Choroid plexus epithelial cell (primary cell): ENCODE data around the gene TCF20.
A peak's percentile ranks its signal among the peaks of the same experiment; 100 is the strongest.

Source experiments
- DNase-seq: peaks from one replicate; pipeline ENCODE4 v3.0.0-alpha.2; 2010; ENCODE audit warnings: low read depth
- H3K4me3 ChIP-seq: 2 replicates; pipeline ENCODE4 v1.5.1; 2011; ENCODE audit warnings: low read depth, mild to moderate bottlenecking, control low read depth, low read length, moderate library complexity
- CTCF ChIP-seq: conservative IDR thresholded peaks from 2 replicates; pipeline ENCODE4 v1.5.1; 2011; ENCODE audit warnings: low read depth, mild to moderate bottlenecking, control low read depth, inconsistent platforms, low read length, moderate library complexity

Gene TCF20

DNA sequence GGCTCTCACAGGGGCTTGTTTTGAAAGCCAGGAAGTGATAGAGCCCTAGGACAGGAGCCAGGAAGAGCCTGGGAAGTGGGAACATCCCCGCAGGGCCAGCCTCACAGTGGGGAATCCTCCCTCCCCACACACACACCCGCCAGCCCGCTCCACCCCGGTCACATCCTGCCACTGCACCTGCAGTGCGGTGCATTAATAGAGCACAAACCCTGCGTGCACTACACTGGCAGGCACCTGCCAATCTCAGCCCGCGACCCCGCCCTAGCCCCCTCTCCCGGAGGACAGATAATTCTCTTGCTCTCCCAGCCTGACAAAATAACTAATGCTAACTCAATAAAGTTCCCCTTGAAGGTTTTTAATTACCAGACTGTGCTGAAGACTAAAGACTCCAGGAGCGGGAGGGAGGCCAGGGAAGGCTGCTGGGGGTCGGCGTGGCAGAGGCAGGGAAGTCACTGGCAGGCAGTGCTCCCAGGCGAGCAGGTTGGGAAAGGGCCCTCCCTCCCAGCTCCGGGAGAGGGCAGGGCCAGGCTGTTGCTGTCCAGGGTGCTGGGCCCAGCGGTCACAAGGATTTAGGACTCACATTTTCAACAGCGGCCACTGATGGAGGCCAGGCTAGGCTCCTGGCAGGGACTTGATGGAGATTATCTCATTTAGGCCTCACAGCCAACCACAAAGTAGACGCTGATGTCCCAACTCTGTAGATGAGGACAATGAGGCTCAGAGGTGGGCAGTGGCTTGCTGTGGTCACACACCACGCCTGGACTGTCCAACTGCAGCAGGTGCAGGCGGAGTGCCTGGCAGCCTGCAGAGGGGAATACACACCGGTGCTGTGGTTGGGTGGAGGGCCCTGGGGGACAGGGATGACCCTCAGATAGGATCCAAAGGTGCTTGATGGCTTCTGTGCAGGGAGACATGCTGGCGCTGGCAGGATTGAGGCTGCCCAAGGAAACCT lies 23.9 kb upstream of the TCF20 start:
- peak; percentile 17 for TF ChIP-seq CTCF

GRCh38 chr22:42292732-42293520 lies 22.5 kb upstream of the TCF20 start:
- no peak overlapping the region for H3K4me3 ChIP-seq
- DNase-seq = no peak
- TF ChIP-seq CTCF = no peak

More for the DNA sequence above, 23.9 kb upstream of the TCF20 start:
- no peak overlapping the region for H3K4me3 ChIP-seq
- DNase-seq = peak; percentile 67

- TF ChIP-seq CTCF = no peak
- H3K4me3 ChIP-seq = no peak overlapping the region
- DNase-seq = no peak
Observed at GRCh38 chr22:42291287-42291686, 20.8 kb upstream of the TCF20 start.

DNA sequence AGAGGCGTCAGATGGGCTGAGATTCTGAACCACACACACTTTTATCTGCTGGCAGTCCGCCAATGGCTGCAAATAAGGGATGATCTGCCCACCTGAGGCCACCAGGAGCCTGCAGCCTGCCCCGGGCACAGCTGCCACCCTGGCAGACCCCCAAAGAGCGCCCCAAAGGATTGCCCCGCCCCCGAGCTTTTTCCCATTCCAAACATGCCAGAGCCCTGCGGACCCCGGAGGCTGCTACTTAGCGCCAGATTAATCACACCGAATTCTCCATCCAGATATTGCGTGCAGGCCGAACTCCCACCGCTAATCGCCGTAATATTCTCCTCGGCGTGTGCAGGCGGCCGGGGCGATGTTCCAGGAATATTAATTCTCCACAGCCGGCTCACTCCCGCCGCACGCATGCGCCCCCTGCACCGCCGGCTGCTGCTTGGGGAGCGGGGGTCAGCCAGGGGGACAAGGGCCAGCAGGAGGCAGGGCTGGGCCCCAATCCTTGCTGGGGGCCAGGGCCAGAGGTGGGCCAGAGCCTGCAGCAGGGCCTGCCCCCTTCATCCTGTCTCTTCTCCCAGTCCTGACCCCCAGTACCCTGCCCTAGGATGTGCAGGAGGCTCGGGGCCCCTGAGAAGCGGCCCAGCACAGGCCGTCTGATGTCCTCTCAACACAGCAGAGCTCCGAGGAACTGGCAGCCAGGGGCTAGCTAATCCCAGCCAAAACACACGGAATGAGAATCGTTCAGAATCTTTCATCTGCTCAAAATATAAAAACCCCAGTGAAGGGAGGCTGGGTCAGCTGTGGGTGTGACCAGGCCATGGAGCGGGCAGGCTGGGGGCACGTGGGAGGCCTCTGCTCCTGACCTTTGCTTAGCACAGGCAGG lies 19.5 kb upstream of the TCF20 start:
- H3K4me3 ChIP-seq = no peak overlapping the region
- no peak for TF ChIP-seq CTCF
- DNase-seq = peak; percentile 5

DNA sequence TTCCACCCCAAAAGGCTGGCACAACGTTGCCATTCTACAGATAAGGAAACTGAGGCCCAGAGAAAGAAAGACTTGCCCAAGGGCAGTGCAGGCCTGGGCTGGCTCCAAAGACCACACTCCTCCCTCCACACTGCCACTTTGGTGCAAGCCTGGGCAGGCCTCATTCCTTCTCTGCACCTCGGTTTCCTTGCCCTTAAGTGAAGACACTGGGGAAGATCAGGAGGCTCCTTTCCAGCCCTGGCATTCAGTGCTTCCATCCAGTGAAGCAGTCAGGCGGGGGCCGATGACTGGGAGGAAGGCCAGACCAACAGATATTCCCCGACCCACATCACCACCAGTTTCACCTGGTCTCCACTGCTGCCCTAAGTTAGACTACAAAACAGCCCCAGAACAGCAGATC lies 18.3 kb upstream of the TCF20 start:
- no peak overlapping the region for H3K4me3 ChIP-seq
- TF ChIP-seq CTCF = no peak
- no peak for DNase-seq

DNA sequence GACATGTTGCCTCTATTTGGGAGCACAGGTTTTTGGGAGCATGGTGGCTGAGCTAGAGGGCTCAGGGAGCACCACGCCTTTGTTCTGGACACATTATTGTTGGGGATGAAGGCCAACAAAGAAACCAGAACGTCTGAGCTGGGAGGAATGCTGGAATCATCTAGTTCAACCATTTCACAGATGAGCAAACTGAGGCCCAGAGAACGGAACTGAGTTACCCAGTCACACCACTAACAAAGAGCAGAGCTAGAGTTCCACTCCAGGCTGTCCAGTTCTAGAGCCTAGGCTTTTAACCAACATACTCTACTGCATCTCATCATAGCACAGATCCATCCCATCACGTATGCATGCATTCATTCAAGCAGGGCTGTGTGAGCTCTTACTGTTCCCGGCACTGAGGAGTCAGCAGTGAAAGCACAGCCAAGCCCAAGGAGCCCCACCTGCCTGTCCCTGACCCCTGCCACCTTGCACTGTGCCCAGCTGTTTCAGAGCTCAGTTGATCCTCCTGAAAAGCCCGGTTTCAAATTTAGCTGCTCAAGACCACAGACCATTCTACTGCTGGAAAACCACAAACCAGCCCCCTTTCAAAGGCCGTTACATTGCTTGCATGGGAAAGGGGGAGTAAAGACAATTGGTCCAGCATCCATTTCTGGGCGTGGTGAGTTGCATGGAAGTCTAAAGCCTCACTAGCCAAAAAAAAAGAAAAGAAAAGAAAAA lies 16.9 kb upstream of the TCF20 start:
- no peak for DNase-seq
- no peak for TF ChIP-seq CTCF
- H3K4me3 ChIP-seq = no peak overlapping the region
